Breast epithelium (tissue), 3 donors: Measurements from ENCODE around the gene ARL6IP4.

Experiments
- CTCF ChIP-seq, 3 donors: fragments of 450-650 bp; IDR thresholded peaks; one replicate each; pipeline ENCODE4 v1.5.1; 2016 to 2017; ENCODE audit warnings: antibody characterized with exemption in 3 of 3, mild to moderate bottlenecking in 3 of 3, moderate library complexity in 3 of 3
- POLR2A ChIP-seq: fragments of 450-650 bp; IDR thresholded peaks from one replicate; pipeline ENCODE4 v1.6.1; 2016; ENCODE audit warnings: antibody characterized with exemption, mild to moderate bottlenecking, moderate library complexity
- POLR2AphosphoS5 ChIP-seq, 3 donors: sonication (generic); formaldehyde crosslinking; IDR thresholded peaks; one replicate each; pipeline ENCODE4 v1.6.1; 2017; ENCODE audit warnings: antibody characterized with exemption in 3 of 3

GRCh38 chr12:123026094-123026853, 45.8 kb downstream of the ARL6IP4 start:
- TF ChIP-seq POLR2AphosphoS5 (IDR thresholded peaks at IDR 0.05) (no peak), CTCF (IDR thresholded peaks at IDR 0.05) (no peak), POLR2A (no peak)
